GM12873 (cell line): ENCODE data around the gene STRN.

Experiments used
- CTCF ChIP-seq: IDR thresholded peaks from 2 replicates; pipeline ENCODE4 v1.5.1; 2012; ENCODE audit warnings: low read depth, mild to moderate bottlenecking, moderate library complexity, low read length, control low read depth; ENCODE audit not compliant: insufficient read depth; ENCODE audit errors: missing control alignments

Gene STRN

GRCh38 chr2:36811071-36811470, 155.3 kb downstream of the STRN start:
- no peak for TF ChIP-seq CTCF

DNA sequence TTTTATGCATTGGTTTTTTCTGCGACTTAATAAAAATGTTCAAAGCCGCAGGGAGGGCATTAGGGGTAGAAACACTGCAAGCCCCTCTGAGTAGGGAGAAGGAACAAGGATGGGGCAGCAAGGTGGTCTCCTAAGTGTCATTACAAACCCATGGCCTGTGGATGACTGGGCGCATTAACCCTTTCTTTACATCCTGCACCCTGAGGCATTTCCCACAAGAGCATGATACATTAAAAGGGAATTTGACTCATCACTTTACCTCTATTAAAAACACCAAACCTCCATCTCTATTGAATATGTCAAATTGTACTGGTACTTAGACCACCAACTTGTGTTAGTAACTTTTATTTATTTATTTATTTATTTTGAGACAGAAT, 157.3 kb downstream of the STRN start:
- TF ChIP-seq CTCF, result no peak

DNA sequence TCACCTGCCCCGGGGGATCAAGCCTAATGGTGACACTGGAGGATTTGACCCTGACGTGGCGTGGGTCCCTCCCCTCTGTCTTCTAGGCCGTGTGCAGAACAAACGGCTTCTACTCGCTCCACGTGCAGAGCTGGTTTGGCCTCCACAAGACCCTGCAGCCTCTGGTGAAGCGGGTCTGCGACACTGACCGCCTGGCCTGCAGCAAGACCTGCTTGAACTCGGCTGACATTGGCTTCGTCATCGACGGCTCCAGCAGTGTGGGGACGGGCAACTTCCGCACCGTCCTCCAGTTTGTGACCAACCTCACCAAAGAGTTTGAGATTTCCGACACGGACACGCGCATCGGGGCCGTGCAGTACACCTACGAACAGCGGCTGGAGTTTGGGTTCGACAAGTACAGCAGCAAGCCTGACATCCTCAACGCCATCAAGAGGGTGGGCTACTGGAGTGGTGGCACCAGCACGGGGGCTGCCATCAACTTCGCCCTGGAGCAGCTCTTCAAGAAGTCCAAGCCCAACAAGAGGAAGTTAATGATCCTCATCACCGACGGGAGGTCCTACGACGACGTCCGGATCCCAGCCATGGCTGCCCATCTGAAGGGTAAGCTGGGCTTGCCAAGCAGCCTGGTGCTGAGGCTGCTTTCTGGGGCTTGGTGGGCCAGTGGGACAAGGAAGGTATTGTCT, 157.8 kb downstream of the STRN start:
- no peak for TF ChIP-seq CTCF

- TF ChIP-seq CTCF, result no peak
These were observed 159.0 kb downstream of the STRN start for GRCh38 chr2:36807223-36807886.

- TF ChIP-seq CTCF, result no peak
These were observed 160.6 kb downstream of the STRN start for GRCh38 chr2:36805635-36806224.

DNA sequence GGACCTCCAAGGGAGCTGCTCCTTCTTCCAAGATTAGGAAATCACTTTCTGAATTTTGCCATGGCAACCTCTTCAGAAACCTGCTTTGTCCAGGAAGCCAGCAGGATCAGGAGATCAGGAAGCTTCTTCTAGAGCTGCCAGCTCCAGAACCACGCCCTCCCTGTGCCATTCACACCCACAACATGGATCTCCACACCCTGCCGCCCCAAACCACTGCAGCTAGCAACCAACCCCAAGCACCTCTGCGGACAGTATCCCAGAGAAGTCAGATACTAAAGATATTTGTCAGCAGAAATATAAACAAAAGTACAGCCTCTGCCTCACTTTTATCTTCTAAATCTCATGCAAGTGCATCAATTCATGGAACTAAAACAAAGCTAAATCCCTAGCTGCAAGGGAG, 163.4 kb downstream of the STRN start:
- no peak for TF ChIP-seq CTCF

DNA sequence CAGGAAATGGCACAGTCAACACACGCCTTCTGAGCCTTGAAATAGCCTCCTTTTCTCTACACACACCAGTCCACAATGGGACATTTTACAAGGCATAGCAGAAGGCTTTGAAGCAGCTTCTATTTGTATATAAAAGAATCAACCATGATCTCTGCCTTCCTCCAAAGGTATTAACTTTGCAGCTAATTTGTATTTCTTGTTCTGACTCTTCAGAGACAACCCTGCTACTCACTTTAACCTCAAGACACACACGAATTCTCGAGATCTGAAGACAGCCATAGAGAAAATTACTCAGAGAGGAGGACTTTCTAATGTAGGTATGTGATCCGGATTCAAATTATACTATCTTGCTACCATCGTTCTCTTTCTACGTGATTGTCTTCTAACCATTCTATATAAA, 165.2 kb downstream of the STRN start:
- TF ChIP-seq CTCF, result no peak
